A549 treated with CORT108297 at 1 μM for 4 hours (cell line): ENCODE data around the gene SNAPC4. TPM values are rescaled to one million over a fixed set of nuclear protein-coding genes. Genes with fewer than 3 reads are reported as not detected.

Experiments
- total RNA-seq: library from RNA; stranded (reverse); fragments of 200-300 nt; extraction: Qiagen RNA extraction; gene quantifications from 5 replicates; pipeline ENCODE4 v1.2.3, GENCODE V29; 2022

Gene SNAPC4, protein sequence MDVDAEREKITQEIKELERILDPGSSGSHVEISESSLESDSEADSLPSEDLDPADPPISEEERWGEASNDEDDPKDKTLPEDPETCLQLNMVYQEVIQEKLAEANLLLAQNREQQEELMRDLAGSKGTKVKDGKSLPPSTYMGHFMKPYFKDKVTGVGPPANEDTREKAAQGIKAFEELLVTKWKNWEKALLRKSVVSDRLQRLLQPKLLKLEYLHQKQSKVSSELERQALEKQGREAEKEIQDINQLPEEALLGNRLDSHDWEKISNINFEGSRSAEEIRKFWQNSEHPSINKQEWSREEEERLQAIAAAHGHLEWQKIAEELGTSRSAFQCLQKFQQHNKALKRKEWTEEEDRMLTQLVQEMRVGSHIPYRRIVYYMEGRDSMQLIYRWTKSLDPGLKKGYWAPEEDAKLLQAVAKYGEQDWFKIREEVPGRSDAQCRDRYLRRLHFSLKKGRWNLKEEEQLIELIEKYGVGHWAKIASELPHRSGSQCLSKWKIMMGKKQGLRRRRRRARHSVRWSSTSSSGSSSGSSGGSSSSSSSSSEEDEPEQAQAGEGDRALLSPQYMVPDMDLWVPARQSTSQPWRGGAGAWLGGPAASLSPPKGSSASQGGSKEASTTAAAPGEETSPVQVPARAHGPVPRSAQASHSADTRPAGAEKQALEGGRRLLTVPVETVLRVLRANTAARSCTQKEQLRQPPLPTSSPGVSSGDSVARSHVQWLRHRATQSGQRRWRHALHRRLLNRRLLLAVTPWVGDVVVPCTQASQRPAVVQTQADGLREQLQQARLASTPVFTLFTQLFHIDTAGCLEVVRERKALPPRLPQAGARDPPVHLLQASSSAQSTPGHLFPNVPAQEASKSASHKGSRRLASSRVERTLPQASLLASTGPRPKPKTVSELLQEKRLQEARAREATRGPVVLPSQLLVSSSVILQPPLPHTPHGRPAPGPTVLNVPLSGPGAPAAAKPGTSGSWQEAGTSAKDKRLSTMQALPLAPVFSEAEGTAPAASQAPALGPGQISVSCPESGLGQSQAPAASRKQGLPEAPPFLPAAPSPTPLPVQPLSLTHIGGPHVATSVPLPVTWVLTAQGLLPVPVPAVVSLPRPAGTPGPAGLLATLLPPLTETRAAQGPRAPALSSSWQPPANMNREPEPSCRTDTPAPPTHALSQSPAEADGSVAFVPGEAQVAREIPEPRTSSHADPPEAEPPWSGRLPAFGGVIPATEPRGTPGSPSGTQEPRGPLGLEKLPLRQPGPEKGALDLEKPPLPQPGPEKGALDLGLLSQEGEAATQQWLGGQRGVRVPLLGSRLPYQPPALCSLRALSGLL (N-terminal part only)
- total RNA-seq = 10.3 to 14.1 TPM (median 13.8 TPM) in 5 replicates

DNA sequence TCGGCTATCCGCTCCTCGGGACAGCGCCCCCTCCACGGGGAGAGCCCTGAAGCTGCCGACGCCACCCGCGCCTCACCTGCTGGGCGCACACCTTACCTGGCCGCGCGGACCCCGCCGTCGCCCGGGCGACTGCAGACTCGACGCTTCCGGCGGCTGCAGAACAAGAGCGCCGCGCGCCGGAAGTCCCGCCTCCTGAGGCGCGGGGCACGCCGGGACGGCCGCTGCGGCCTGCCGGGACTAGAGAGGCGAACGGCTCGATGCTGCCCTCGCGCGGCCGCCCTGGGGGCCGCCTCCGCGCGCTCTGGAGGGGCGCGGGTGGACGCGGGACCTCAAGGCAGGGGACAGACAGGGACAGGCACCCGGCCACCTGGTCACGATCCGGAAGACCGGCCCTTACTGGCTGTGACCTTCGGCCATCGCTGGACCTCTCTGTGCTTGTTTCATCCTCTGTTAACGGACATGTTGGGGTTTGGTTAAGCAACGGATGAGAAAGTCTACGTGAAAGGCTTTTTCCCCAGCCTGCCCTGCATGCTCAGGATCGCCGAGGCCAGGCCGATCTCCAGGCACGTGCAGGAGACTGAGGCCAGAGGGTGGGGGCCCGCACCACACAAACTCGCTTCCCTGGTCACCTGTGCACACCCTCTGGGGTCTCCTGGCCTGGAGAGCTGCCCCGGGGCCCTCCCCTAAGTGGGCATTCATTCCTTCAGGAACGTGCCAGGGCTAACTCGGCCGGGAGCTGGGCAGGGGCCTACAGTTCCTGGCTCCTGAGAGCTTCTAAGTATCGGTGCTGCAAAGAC, at the start of gene SNAPC4:
TSS of gene SNAPC4 (minus strand) at position 133 of the 797 bp plus-strand sequence. CDS start 1,742 bp downstream, outside the sequence.

DNA sequence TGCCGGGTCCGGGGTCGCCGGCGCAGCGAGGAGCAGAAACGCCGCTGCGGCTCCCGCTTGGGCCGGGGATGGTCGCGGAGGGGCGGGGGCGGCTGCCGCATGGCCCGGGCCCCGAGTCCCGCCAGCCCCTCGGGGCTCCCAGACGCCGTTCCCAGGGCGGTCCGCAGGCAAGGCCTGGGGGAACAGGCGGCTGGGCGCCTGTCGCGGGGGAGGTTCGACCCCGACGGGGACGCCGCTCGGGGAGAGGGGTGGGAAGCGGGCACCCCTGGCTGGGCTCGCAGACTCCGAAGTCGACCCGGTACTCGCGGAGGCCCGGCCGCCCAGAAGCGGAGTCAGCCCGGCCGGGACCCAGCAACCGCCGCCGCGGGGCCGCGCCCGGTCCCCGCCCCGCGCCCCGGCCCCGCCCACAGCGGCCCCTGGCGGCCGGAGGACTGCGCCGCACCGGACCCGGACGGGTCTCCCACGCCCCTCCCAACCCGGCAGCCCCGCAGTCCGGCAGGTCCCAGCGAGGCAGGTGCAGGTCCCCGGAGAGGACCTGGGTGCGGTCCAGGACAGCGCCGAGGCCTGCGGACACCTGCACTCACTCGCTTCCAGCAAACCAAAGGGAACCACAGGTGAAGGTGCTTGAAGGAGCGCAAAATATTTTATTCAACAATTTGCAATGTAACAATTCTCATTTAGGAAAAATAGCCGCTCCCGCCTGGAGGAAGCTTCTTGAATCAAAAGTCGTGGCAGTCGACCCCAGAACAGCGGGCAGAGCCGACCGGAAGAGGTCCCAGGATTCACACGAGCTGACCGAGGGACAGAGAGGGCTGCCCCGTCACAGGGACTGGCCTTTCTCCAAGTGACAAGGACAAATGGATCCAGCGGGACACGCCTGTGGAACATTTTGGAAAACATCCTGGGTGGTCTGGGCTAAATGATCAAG, 39.8 kb upstream of the SNAPC4 start, which contains the start of gene INPP5E:
TSS of gene INPP5E (minus strand) at position 365 of the 928 bp plus-strand sequence. CDS start 426 bp downstream, outside the sequence.

DNA sequence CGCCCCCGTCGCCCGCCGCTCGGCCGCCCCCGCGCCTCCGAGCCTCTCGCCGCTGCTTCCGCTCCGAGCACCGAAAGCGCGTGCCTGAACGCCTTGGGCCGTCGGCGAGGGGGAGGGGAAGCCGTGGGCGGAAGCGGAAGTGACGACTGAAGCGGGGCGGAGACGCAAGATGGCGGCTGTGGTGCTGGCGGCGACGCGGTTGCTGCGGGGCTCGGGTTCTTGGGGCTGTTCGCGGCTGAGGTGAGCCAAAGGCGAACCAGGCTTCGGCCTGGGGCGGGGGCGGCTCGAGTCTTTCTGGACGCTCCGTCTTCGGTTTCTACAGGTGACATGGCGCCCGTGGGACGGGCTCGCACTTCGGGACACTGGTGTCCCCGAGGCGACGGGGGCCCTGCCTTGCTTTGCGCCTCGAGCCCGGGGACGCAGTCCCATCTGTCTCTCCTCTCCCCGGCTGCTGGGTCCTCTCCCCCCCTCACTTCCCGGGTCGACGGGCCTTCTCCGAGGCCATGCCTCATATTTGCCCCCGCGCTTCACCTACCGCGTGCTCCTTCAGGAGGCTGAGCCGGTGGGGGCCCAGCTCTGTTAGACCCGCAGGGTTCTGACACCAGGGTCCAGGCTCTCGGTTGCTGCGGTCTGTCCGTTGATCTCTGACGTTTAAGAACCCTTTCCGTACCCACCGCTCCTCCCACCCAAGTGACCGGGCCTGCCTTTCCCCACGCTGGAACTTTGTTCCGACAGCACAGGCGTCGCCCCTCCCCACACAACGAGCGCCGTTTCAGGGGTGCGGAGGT, 10.7 kb upstream of the SNAPC4 start, which contains the start of the genes ENTR1 and PMPCA:
TSS of gene ENTR1 (minus strand) at position 115 of the 788 bp plus-strand sequence. CDS start 217 bp downstream, outside the sequence.
TSS of gene PMPCA (plus strand) at position 159 of the 788 bp plus-strand sequence. CDS start at position 170, 11 bp downstream.

DNA sequence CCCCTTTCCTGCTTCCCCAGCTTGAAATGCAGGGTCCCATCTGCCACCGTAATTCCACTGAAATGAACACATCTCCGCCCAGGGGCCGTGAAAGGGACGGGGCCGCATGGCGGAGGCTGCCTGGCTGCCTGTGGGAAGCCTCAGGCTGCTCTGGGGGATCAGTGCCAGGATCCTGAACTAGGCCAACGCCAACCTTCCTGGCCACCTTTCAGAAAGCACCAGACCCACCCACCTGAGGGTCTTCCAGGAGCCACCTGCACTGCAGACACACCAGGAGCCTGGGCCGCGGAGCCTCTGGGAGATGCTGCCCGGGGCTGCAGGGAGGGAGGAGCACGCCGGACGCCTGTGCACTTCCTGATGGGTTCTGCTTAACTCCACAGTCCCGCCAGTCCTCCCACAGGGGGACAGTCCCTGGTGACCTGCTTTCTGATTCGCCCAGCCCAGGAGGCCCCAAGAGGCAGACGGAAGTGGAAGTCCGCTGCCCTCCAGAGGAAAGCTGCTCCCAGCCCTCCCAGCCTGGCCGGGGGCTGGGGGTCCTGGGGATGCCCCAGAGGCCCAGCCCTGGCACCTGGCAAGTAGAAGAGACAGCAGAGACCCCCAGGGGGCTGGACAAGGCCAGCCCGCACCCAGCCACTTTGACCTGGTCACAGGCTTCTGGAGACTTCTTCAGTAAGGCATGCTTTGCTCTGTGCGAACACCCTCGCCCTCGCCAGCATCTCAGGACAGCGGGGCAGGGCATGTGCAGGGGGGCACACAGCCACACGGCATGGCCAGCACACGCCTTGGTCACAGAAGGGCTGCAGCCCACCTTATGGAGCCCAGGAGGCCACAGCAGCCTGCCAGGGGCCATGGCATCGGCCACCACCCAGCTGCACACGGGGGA, 26.4 kb downstream of the SNAPC4 start, which contains the start of gene CARD9:
TSS of gene CARD9 (minus strand) at position 370 of the 883 bp plus-strand sequence. CDS start 1,591 bp downstream, outside the sequence.

DNA sequence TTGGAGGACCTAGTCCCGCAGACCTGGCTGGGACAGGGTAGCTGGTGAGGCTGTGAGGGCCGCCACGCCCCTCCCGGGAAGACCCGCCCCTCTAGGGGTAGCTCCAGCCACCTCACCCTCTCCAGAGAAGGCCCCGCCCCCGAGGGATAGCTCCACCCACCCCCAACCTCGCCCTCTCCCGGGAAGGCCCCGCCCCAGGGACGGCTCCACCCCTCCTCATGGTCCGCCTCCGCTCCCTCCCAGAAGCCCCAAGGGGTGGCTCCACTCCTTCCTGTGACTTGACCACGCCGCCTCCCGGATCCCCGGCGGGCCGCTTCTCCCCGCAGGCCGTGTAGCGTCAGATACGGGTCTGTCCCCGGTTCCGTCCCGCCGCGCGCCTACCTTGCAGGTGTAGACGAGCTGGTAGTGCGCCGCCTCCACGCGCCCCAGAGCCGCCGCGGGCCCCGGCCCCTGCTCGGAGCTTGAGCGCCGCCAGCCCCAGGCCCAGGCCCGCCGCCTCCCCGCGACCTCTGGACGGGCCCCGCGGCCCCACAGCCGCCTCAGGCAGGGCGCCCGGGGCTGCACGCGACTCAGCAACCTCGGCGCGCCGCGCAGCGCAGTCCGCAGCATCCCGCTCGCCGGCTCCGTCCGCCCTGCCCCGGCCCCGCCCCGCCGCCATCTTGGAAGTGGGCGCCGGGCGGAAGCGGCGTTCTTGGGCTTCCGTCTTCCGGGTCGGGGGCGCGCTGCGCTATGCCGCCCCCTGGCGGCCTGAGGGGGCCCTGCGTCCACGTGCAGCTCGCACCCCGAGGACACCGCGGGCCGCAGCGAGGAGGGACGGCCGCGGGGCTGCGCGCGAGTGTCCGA, 36.6 kb downstream of the SNAPC4 start, which contains the start of gene DNLZ:
TSS of gene DNLZ (minus strand) at position 639 of the 843 bp plus-strand sequence. CDS start at position 609, 30 bp downstream.

Other genes with a start within 250 kb of the SNAPC4 start
- 0.05 to 0.09 TPM (median 0.08 TPM) in 5 replicates for gene LHX3, start 195.0 kb downstream of the SNAPC4 start, total RNA-seq
- 23.6 to 29.8 TPM (median 29.6 TPM) in 5 replicates for gene QSOX2, start 154.4 kb downstream of the SNAPC4 start, total RNA-seq
- 0.01 to 0.02 TPM (median 0.02 TPM) in 3 of 5 replicates, not detected in the others for gene CCDC187, start 96.1 kb downstream of the SNAPC4 start, total RNA-seq
- 7.8 to 14.4 TPM (median 13.5 TPM) in 5 replicates for gene GPSM1, start 72.6 kb downstream of the SNAPC4 start, total RNA-seq
- gene DNLZ, start 36.4 kb downstream of the SNAPC4 start, total RNA-seq = 23.1 to 42.9 TPM (median 37.2 TPM) in 5 replicates
- gene CARD9, start 26.5 kb downstream of the SNAPC4 start, total RNA-seq = 0.53 to 2.8 TPM (median 1.3 TPM) in 5 replicates
- 56.5 to 79.6 TPM (median 73.1 TPM) in 5 replicates for gene ENTR1, start 10.4 kb upstream of the SNAPC4 start, total RNA-seq
- 79.1 to 96.7 TPM (median 82.1 TPM) in 5 replicates for gene PMPCA, start 10.5 kb upstream of the SNAPC4 start, total RNA-seq
- 12.6 to 22.4 TPM (median 21.8 TPM) in 5 replicates for gene INPP5E, start 39.7 kb upstream of the SNAPC4 start, total RNA-seq
- gene SEC16A, start 82.9 kb upstream of the SNAPC4 start, total RNA-seq = 57.9 to 65.6 TPM (median 61.0 TPM) in 5 replicates
- gene NOTCH1, start 145.9 kb upstream of the SNAPC4 start, total RNA-seq = 7.6 to 13.4 TPM (median 12.4 TPM) in 5 replicates